ENCODE measurements around the gene TUBG2.
A peak's percentile ranks its signal among the peaks of the same experiment; 100 is the strongest.

Gene TUBG2

DNA sequence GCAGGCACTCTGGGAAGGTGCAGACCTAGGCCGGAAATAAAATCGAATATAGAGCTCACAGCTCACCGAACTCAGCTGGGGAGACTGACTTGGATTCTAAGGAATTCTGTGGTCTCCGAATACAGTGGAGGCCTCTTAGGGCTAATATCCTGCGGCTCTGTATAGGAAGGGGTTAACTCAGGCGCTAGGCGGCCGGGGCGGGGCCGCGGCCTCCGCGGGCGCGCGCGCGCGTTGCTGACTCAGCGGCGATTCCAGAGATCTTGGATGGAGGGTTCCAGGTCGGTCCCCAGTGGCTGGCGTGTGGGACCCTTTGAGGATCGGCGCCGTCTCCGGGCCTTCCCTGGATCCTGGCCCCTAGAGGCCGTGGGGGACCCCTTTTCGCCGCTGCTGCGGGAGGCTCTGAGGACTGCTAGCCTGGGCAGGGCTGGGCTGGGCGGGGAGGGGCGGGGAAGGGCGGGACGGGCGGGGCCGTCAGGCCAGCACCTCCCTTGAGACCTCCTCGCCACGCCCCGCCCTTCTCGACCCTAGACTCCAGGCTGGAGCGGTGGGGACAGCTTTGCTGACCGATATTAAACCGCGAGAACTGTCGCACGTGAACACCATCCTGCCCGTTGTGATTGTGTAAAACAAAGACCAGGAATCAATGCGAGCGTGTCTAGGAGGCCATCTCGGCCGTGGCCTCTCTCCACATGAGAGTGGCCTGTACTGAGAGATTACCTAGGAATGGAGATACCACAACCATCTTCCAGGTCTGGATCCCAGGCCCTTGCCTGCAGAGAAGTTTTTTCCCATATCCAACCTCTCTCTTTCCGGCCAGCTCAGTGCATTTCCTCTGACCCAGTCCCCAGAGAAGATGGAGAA is 19.1 kb downstream of the TUBG2 start:
- DNase-seq, result peak; percentile 90

GRCh38 chr17:42678951-42679491 is 19.9 kb downstream of the TUBG2 start:
- peak; percentile 66 for DNase-seq

GRCh38 chr17:42679492-42680330 is 20.6 kb downstream of the TUBG2 start:
- DNase-seq, result peak; percentile 78

DNA sequence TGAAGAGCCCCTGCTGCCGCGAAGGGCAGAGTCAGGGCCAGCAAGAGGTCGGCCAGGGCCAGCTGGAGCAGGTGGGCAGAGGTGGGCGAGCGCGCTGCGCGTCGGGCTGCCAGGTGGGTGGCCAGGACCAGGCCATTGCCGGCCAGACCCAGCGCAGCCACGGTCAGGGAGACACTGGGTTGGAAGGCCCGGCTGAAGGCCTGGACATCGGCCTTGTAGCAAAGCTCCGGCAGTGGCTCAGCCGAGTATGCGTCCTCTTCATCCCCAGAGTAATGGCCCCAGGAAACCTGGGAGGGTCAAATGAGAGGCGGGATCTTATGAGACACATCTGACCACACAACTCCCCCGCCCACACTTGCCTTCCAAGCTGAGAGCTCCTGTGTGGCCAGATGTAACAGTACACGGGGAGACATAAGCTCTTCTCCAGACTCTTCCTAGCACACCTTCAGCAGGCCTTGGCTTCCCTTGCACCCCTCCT is 21.3 kb downstream of the TUBG2 start:
- DNase-seq, result no peak

DNA sequence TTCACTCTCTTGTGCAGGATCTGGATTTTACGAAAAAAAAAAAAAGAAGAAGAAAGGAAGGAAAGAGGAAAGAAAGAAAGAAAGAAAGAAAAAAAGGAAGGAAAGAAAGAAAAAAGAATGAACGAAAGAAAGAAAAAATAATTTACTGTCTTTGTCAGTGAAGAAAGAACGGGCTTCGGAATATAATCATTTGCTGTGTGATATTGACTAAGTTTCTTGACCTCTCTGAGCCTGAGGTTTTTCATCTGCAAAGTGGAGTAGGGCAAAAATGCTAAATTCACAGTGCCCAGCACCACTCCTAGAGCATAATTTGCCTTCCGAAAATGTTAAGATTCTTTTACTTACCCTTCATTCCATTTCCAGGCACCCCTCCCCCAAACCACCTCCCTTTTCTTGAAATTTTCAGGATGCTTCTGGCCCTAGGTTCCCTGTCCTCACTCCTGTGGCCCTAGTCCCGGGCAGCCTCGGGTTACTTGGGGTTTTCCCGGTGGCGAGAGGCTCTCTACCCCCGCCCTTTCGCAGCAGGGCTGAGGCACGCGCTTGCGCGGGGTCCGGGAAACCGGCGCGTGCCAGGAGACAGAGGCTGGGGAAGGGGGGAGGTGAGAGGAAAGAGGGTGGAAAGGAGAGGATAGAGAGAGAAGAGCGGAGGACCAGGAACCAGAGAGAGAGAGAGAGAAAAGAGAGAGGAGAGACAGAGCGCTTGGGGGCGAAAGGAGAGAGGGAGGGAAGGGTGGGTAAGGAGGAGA is 23.1 kb downstream of the TUBG2 start, which contains the start of gene CNTNAP1:
CNTNAP1 (plus strand) TSS at position 556 of the 746 bp plus-strand sequence. CDS start 299 bp downstream, outside the sequence.
- peak; percentile 85 for DNase-seq

GRCh38 chr17:42682722-42683403 is 23.8 kb downstream of the TUBG2 start:
- peak; percentile 48 for DNase-seq

- DNase-seq, result peak; percentile 20
Measured at GRCh38 chr17:42683407-42684034, 24.4 kb downstream of the TUBG2 start.

- DNase-seq, result no peak
Measured at GRCh38 chr17:42684929-42685556, 26.0 kb downstream of the TUBG2 start.

DNA sequence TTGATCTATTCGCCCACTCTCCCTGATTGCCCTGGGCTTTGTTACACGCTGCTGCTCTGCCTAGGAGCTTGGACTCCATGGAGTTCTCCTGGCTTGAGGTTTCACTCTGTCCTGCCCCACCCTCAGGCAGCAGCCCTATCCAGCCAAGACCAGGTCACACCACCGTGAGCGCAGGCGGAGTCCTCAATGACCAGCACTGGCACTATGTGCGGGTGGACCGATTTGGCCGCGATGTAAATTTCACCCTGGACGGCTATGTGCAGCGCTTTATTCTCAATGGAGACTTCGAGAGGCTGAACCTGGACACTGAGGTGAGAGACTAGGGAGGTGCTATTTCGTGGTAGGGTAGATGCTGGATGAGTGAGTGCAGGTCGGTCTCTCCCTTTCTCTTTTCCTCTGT is 26.7 kb downstream of the TUBG2 start:
- no peak for DNase-seq

DNA sequence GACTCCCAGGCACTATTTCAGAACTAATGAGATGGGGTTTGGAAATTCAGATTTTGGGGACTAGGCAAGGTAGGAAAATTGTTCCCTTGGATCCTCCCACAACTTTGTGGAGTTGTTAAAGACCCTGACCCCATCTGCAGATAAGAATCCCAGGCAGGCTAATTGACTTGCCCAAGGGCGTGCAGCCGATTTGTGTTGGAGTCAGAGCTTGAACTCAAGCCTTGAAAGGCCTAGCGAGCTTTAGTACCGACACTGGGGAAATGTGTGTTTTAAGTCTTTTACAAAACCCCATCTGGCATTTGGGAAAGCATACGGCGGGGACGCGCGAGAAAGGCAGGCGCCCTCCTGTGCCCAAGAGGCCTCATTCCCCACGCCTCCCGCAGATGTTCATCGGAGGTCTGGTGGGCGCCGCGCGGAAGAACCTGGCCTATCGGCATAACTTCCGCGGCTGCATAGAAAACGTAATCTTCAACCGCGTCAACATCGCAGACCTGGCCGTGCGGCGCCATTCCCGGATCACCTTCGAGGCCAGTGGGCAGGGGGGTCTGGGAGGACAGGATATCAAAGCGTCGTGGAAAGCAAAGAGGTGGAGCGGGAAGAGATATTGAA is 27.5 kb downstream of the TUBG2 start:
- no peak for DNase-seq

GRCh38 chr17:42687707-42688320 is 28.7 kb downstream of the TUBG2 start:
- no peak for DNase-seq

- DNase-seq, result no peak
Measured at GRCh38 chr17:42690596-42690995, 31.5 kb downstream of the TUBG2 start.

DNA sequence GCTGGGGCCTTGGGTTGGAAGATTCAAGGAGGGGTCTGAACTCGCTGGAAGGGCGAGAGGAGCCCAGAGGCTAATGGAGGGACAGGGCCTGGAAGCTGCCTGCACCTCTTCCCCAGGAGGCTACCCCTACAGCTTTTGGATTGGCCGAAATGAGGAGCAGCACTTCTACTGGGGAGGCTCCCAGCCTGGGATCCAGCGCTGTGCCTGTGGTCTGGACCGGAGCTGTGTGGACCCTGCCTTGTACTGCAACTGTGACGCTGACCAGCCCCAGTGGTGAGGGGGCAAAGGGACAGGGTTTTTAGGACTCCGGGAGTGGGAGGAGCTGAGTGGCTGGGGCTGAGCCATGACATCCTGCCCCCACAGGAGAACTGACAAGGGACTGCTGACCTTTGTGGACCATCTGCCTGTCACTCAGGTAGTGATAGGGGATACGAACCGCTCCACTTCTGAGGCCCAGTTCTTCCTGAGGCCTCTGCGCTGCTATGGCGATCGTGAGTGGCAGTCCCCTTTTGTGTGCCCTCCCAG is 32.0 kb downstream of the TUBG2 start:
- no peak for DNase-seq

DNA sequence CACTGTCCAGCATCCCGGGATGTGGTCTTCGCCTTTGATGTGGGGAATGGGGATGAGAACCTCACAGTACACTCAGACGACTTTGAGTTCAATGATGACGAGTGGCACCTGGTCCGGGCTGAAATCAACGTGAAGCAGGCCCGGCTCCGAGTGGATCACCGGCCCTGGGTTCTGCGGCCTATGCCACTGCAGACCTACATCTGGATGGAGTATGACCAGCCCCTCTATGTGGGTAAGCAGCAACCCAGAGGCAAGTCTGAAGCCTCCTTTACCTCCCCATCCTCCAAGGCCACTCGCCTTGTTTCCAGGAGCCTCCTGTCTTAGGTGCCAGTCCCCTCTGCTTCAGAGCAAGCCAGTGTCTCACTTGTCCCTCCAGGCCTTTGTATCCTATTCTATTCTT is 33.4 kb downstream of the TUBG2 start:
- DNase-seq, result no peak

DNA sequence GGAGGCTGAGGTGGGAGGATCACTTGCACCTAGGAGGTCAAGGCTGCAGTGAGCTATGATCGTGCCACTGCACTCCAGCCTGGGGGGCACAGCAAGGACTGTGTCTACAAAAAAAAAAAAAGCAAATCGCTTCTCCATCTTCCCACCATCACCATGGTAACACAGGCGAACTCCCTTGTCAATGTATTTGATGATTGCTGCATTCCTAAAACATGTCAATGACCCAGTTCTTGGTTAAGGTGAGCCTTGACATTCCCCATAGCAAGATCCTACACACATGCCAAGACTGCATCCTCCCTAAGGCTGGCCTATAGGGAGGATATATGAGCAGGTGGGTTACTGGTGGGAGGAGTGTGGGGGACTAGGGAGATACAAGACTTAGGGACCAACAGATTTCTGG is 35.4 kb downstream of the TUBG2 start:
- DNase-seq, result no peak

- DNase-seq, result no peak
Measured at GRCh38 chr17:42695500-42695899, 36.4 kb downstream of the TUBG2 start.

DNA sequence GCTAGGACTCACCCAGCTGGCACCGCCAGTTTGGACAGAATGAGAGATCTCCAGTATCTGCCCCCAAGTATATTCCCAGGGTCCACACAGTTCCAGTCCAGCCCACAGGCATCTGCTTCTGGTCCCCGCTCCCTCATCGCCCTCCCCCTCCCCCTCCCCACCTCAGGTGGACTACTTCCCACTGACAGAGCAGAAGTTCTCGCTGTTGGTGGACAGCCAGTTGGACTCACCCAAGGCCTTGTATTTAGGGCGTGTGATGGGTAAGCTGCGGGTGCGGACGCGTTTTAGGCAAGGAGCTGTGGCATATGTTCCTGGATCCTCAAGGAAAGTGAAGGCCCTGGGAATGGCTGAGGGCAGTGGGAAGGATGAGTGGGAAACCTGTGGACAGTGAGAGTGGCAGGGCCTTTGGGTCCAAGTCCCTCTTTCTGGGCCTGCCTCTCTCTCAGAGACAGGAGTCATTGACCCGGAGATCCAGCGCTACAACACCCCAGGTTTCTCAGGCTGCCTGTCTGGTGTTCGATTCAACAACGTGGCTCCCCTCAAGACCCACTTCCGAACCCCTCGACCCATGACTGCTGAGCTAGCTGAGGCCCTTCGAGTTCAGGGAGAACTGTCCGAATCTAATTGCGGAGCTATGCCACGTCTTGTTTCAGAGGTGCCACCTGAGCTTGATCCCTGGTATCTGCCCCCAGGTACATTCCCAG is 38.2 kb downstream of the TUBG2 start:
- no peak for DNase-seq

DNA sequence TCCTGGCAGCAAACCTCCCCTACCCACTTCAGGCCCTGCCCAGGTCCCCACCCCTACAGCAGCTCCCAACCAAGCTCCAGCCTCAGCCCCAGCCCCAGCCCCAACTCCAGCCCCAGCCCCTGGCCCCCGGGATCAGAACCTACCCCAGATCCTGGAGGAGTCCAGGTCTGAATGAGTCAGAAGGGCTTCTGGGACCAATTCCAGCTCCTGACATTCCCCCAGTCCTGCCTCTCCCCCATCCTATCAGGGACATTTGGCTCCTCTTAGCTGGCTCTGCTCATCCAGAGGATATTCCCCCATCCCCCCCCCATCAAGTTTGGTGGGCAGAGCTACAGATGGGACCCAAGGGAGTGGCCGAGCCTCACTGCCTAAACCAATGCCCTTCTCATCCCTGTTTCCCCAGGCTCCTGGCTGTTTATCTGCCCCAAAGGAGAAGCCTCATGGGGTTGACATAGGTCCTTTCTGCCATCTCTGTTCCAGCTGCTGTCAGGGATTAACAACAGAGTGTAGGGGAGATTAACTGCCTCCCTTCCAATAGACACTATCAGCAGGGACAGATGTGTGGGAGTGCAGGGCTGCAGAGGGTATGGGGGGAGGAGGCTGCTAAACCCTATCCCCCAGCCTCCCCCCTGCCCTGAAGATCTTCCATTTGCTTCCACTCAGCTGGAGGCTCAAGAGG is 39.8 kb downstream of the TUBG2 start:
- peak; percentile 89 for DNase-seq

Measured in fibroblast of skin of abdomen (primary cell).